OCI-LY3 (cell line): ENCODE measurements around the gene TMEM108.

Source experiments
- H2AFZ ChIP-seq: fragments of 200-600, 300-600 bp; shearing (Covaris generic); 2 replicates; pipeline ENCODE4 v1.6.0; 2014; ENCODE audit warnings: antibody characterized with exemption, low read depth, low read length
- H3K27ac ChIP-seq: fragments of 200-600, 300-600 bp; sonication (generic); 2 replicates; pipeline ENCODE4 v1.5.1; 2014; ENCODE audit warnings: mild to moderate bottlenecking, low read length, moderate library complexity, mixed read lengths
- H3K27me3 ChIP-seq: fragments of 200-600, 300-600 bp; sonication (generic); 2 replicates; pipeline ENCODE4 v1.6.1; 2014; ENCODE audit warnings: low read depth, low read length, mixed read lengths
- H3K36me3 ChIP-seq: fragments of 200-600, 300-600 bp; sonication (generic); replicated peaks from 2 replicates; pipeline ENCODE3; 2014; ENCODE audit warnings: low read depth, low read length, mixed read lengths
- H3K4me1 ChIP-seq: fragments of 300-600, 200-600 bp; sonication (generic); 2 replicates; pipeline ENCODE4 v1.6.1; 2014; ENCODE audit warnings: low read length, mixed read lengths
- H3K4me2 ChIP-seq: fragments of 200-600, 300-600 bp; sonication (generic); 2 replicates; pipeline ENCODE4 v1.6.1; 2014; ENCODE audit warnings: low read length, mixed read lengths
- H3K4me3 ChIP-seq: fragments of 300-600, 200-600 bp; sonication (generic); 2 replicates; pipeline ENCODE4 v1.5.1; 2014; ENCODE audit warnings: antibody characterized with exemption, mild to moderate bottlenecking, low read length, moderate library complexity
- H3K79me2 ChIP-seq: fragments of 300-600, 200-600 bp; shearing (Covaris generic); 2 replicates; pipeline ENCODE4 v1.6.1; 2014; ENCODE audit warnings: mild to moderate bottlenecking, low read length, mixed read lengths
- H3K9ac ChIP-seq: fragments of 300-600, 200-600 bp; shearing (Covaris generic); 2 replicates; pipeline ENCODE4 v1.6.0; 2014; ENCODE audit warnings: mild to moderate bottlenecking, low read length, moderate library complexity
- H3K9me3 ChIP-seq: fragments of 200-600, 300-600 bp; shearing (Covaris generic); 2 replicates; pipeline ENCODE4 v1.6.1; 2014; ENCODE audit warnings: low read length, mixed read lengths; ENCODE audit not compliant: insufficient read depth
- H4K20me1 ChIP-seq: fragments of 200-600, 300-600 bp; sonication (generic); 2 replicates; pipeline ENCODE4 v1.6.1; 2016; ENCODE audit warnings: low read length, mixed read lengths; ENCODE audit not compliant: insufficient read depth
- EZH2phosphoT487 ChIP-seq: fragments of 200-600 bp; shearing (Covaris generic); IDR thresholded peaks from 2 replicates; pipeline ENCODE4 v1.6.1; 2018; ENCODE audit warnings: antibody characterized with exemption, mixed run types, low read depth
- TF ChIP-seq, protein P1 (sequence below): fragments of 200-600, 300-600 bp; sonication (generic); IDR thresholded peaks from 2 replicates; pipeline ENCODE4 v1.5.1; 2014; ENCODE audit warnings: antibody characterized with exemption, low read length, low read depth

TMEM108 gene

DNA sequence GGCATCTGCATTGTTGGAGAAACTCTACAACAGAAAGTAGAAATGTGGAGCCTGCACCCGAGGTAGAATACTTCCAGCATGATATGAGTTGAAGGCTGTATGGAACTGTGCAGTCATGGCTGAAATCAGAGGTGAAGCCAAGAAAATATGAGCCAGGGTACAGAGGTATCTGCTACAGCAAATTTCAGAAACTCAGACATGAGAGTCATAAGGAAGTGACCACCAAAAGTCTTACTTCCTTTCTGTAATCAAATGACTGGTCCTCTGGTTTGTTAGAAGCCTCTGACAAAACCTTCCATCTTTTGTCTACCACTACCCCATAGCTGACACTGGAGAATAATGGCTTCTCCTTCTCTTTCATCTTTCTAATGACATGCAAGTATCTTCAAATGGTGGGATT lies 159.4 kb downstream of the TMEM108 start:
- H4K20me1 ChIP-seq = no peaks in the 10 kb centered on the region
- no peaks in the 10 kb centered on the region for H3K36me3 ChIP-seq
- H3K4me3 ChIP-seq = no peak overlapping the region
- no peak overlapping the region for H3K9ac ChIP-seq
- H3K9me3 ChIP-seq = no peaks in the 10 kb centered on the region
- no peak overlapping the region for H3K4me2 ChIP-seq
- TF ChIP-seq EZH2phosphoT487 = no peak
- TF ChIP-seq, protein P1, sequence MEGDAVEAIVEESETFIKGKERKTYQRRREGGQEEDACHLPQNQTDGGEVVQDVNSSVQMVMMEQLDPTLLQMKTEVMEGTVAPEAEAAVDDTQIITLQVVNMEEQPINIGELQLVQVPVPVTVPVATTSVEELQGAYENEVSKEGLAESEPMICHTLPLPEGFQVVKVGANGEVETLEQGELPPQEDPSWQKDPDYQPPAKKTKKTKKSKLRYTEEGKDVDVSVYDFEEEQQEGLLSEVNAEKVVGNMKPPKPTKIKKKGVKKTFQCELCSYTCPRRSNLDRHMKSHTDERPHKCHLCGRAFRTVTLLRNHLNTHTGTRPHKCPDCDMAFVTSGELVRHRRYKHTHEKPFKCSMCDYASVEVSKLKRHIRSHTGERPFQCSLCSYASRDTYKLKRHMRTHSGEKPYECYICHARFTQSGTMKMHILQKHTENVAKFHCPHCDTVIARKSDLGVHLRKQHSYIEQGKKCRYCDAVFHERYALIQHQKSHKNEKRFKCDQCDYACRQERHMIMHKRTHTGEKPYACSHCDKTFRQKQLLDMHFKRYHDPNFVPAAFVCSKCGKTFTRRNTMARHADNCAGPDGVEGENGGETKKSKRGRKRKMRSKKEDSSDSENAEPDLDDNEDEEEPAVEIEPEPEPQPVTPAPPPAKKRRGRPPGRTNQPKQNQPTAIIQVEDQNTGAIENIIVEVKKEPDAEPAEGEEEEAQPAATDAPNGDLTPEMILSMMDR = no peak
- H3K27ac ChIP-seq = no peak overlapping the region
- peaks cover 8% of the 10 kb centered on the region for H3K4me1 ChIP-seq
- no peaks in the 10 kb centered on the region for H3K79me2 ChIP-seq
- 0 out of 2 replicates have a peak, but pooled peaks cover 7% of the 10 kb centered on the region for H3K27me3 ChIP-seq
- H2AFZ ChIP-seq = no peak overlapping the region

DNA sequence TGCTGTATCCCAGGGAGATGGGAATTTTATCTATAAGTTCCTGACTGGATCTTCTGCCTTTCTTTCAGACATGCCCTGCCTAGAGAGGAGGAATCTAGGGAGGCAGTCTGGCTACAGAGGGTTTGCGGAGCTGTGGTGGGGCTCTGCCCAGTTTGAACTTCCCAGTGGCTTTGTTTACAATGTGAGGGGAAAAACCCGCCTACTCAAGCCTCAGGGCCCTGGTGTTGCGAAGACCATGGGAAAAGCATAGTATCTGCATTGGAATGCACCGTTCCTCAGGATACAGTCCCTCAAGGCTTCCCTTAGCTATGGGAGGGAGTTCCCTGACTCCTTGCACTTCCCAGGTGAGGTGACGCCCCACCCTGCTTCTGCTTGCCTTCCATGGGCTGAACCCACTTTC lies 168.7 kb downstream of the TMEM108 start:
- Histone ChIP-seq H3K27ac (no peak overlapping the region), H3K9ac (no peak overlapping the region), H4K20me1 (no peaks in the 10 kb centered on the region), H3K36me3 (no peaks in the 10 kb centered on the region), H3K27me3 (peaks cover 16% of the 10 kb centered on the region; the same call in 1 of the 2 replicates), H3K79me2 (no peaks in the 10 kb centered on the region), H3K4me2 (no peak overlapping the region), H3K9me3 (no peaks in the 10 kb centered on the region), H3K4me1 (peaks cover 27% of the 10 kb centered on the region), H2AFZ (no peak overlapping the region), H3K4me3 (no peak overlapping the region)
- no peak for TF ChIP-seq EZH2phosphoT487
- TF ChIP-seq, protein P1 = no peak

DNA sequence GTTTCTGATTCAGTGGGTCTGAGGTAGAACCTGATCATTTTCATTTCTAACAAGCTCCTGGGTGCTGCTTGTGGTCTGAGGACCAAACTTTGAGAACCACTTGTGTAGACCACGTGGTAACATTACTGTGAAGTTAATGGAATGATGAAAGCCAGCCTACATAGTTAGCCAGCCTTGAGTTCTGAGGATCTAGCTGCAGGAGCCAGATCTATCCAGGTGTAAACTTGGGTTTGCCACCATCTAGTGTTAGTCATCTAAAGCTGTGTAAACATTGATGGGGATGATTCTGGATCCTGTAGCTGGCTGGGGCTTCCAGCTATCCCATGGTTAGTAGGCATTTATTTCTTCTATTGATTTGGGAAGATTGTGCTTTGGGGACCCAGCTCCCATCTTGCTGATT lies 170.0 kb downstream of the TMEM108 start:
- Histone ChIP-seq H3K9ac (no peak overlapping the region), H3K36me3 (no peaks in the 10 kb centered on the region), H3K27ac (no peak overlapping the region), H2AFZ (no peak overlapping the region), H4K20me1 (no peaks in the 10 kb centered on the region), H3K4me2 (no peak overlapping the region), H3K27me3 (peaks cover 16% of the 10 kb centered on the region; the same call in 1 of the 2 replicates), H3K79me2 (no peaks in the 10 kb centered on the region), H3K4me1 (peaks cover 31% of the 10 kb centered on the region), H3K9me3 (no peaks in the 10 kb centered on the region), H3K4me3 (no peak overlapping the region)
- TF ChIP-seq EZH2phosphoT487 = no peak
- TF ChIP-seq, protein P1 = no peak

DNA sequence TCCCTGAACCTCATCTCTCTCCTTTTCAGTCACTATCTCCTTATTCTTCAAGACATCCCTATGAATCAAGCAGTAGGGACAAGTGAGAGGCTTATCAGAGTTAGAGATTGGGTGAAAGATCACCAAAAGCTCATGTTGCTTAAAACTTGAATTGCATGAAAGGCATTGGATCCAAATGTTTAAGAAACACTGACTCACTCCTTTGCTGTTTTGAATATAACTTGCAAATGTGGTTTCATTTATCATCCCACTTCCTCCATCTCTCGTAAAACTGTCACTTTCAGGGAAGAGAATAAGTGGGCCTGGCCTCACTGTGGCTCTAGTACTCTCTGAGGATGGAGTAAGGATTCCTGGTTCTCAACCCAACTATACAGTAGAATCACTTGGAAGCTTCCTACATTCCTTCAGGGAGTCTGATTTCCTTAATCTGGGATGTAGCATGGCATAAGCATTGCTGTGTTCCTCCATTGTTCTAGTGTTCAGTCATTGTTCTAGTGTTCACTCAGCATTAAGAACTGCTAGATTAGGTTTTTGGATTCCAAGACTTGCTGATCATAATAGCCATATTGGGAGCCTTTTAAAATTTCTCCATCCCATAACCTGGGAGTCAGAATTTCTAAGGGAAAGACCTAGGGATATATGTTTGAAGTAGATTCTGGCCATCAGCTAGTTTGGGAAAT lies 171.8 kb downstream of the TMEM108 start:
- Histone ChIP-seq H3K27me3 (peaks cover 16% of the 10 kb centered on the region; the same call in 1 of the 2 replicates), H3K4me2 (peak overlapping the region; percentile 23), H3K4me1 (peaks cover 31% of the 10 kb centered on the region)

More for the DNA sequence above, 171.8 kb downstream of the TMEM108 start:
- Histone ChIP-seq H3K36me3 (no peaks in the 10 kb centered on the region), H2AFZ (no peak overlapping the region), H4K20me1 (no peaks in the 10 kb centered on the region), H3K9ac (no peak overlapping the region), H3K4me3 (no peak overlapping the region), H3K79me2 (no peaks in the 10 kb centered on the region), H3K9me3 (no peaks in the 10 kb centered on the region), H3K27ac (no peak overlapping the region)
- TF ChIP-seq EZH2phosphoT487 = no peak
- TF ChIP-seq, protein P1 = no peak
